ENCODE results near the gene SFXN5.

DNA sequence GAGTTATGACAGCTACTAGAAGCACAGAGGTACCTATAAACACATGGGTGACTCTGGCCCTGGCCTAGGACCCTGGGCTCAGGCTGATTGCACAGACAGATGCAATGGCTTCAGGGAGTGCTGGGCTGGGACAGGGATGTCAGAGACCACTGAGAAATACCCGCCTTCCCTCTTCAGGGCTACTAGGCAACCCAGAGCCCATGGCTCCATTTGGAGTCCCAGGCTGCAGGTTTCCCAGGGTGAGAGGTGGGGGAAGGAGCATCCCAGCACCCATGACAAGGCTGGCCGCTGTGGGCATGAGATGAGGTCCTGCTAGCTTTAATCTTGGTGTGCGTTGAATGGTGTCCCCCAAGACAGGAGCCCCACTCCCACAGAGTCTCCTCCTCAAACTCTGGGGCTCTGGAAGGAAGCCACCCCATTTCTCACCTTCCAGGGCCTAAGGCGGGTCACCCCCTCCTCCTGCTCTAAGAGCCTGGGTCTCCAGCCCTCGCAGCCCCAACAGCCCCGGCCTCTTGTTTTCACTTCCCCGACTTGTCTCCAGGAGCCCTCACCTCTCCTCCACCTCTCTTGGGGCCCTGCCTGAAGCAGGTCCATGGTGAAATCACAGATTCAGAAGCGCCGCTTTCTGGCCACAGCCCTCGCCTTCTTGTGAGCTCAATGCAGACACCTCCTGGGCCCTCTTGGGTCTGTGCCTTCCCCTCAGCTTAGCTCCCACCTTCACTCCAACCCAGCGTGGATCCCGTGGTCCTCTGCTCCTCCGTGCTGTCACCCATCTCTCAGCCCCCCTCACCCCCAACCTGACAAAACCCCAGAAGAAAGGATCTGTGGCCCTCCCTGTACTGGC is 112.7 kb downstream of the SFXN5 start:
- TF ChIP-seq, protein P1, sequence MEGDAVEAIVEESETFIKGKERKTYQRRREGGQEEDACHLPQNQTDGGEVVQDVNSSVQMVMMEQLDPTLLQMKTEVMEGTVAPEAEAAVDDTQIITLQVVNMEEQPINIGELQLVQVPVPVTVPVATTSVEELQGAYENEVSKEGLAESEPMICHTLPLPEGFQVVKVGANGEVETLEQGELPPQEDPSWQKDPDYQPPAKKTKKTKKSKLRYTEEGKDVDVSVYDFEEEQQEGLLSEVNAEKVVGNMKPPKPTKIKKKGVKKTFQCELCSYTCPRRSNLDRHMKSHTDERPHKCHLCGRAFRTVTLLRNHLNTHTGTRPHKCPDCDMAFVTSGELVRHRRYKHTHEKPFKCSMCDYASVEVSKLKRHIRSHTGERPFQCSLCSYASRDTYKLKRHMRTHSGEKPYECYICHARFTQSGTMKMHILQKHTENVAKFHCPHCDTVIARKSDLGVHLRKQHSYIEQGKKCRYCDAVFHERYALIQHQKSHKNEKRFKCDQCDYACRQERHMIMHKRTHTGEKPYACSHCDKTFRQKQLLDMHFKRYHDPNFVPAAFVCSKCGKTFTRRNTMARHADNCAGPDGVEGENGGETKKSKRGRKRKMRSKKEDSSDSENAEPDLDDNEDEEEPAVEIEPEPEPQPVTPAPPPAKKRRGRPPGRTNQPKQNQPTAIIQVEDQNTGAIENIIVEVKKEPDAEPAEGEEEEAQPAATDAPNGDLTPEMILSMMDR (IDR thresholded peaks at IDR 0.05; ENCODE audit: extremely low read depth in 1 of 2, insufficient read depth in 1 of 2, low read depth in 1 of 2, low read length in 2 of 2) = no peak
- TF ChIP-seq POLR2AphosphoS5 (IDR thresholded peaks at IDR 0.05; ENCODE audit: insufficient read depth, low read depth, low read length) = no peak
- no peak for TF ChIP-seq FOS (IDR thresholded peaks at IDR 0.05; ENCODE audit: borderline replicate concordance, insufficient read depth, low read length)
- no peak for TF ChIP-seq POLR2A (IDR thresholded peaks at IDR 0.05; ENCODE audit: low read depth, low read length)
- TF ChIP-seq, protein P2, sequence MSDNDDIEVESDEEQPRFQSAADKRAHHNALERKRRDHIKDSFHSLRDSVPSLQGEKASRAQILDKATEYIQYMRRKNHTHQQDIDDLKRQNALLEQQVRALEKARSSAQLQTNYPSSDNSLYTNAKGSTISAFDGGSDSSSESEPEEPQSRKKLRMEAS (IDR thresholded peaks at IDR 0.05; ENCODE audit: insufficient read depth, insufficient read length) = no peak
